RWPE2 (cell line): Measurements from ENCODE around the gene ERBB4.
"Not testable (repeated sequence)": the region's sequence is repeated elsewhere in the genome, so short reads cannot be mapped to it uniquely, and the experiment has no call there.

Source experiments
- ATAC-seq: fragments of 200-7000 bp; cut with Tn5 transposase; 3 replicates; pipeline ENCODE4 v1.9.1; 2021; ENCODE audit warnings: low read depth
- DNase-seq: peaks from one replicate; pipeline ENCODE4 v3.0.0-alpha.2; 2020; ENCODE audit warnings: low spot score
- H3K27ac ChIP-seq: fragments of 450-650 bp; 2 replicates; pipeline ENCODE4 v1.5.1; 2017; ENCODE audit warnings: mild to moderate bottlenecking; ENCODE audit not compliant: poor library complexity, severe bottlenecking
- H3K27me3 ChIP-seq: fragments of 250-450 bp; sonication (Bioruptor Pico); 2 replicates; pipeline ENCODE4 v1.5.1; 2021; ENCODE audit warnings: mild to moderate bottlenecking, moderate library complexity; ENCODE audit not compliant: insufficient read depth, poor library complexity, severe bottlenecking
- H3K36me3 ChIP-seq: fragments of 250-450 bp; sonication (Bioruptor Pico); 2 replicates; pipeline ENCODE4 v1.5.1; 2020; ENCODE audit warnings: low read depth, mild to moderate bottlenecking, moderate library complexity
- H3K4me1 ChIP-seq: fragments of 250-450 bp; sonication (Bioruptor Pico); 2 replicates; pipeline ENCODE4 v1.5.1; 2021; ENCODE audit warnings: mild to moderate bottlenecking, moderate library complexity; ENCODE audit not compliant: insufficient read depth, poor library complexity, severe bottlenecking
- H3K4me3 ChIP-seq: fragments of 250-450 bp; sonication (Bioruptor Pico); 2 replicates; pipeline ENCODE4 v1.5.1; 2021; ENCODE audit warnings: mild to moderate bottlenecking, moderate library complexity; ENCODE audit not compliant: severe bottlenecking
- H3K9me3 ChIP-seq: fragments of 250-450 bp; sonication (Bioruptor Pico); 2 replicates; pipeline ENCODE4 v1.5.1; 2021; ENCODE audit warnings: mild to moderate bottlenecking, moderate library complexity; ENCODE audit not compliant: severe bottlenecking
- TF ChIP-seq, protein P1 (sequence below): fragments of 450-650 bp; IDR thresholded peaks from one replicate; pipeline ENCODE4 v1.5.1; 2017; ENCODE audit warnings: mild to moderate bottlenecking, moderate library complexity; ENCODE audit not compliant: poor library complexity, severe bottlenecking

The ERBB4 gene

DNA sequence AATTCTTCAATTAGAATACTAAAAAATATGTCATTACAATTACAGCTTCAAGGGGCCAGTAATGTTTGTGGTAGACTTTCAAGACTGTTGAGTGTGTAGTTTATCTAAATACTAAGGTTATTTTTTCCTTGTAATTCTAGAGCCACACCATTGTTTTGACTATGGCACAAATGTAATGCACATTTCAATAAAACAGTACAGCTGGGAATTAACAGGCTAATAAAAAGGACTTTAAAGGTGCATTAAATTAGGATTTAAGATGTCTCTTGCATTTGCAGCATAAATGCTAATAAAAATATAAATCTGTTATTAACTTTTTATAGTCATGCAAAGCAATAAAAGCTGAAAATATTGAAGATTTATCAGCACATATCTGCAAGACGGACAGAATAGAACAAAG, 344.8 kb downstream of the ERBB4 start:
- Histone ChIP-seq H3K4me1 (no peaks in the 10 kb centered on the region), H3K36me3 (no peaks in the 10 kb centered on the region), H3K27me3 (no peaks in the 10 kb centered on the region), H3K27ac (no peak overlapping the region), H3K4me3 (no peak overlapping the region), H3K9me3 (no peaks in the 10 kb centered on the region)
- no peak for DNase-seq
- no peak for ATAC-seq
- TF ChIP-seq, protein P1, sequence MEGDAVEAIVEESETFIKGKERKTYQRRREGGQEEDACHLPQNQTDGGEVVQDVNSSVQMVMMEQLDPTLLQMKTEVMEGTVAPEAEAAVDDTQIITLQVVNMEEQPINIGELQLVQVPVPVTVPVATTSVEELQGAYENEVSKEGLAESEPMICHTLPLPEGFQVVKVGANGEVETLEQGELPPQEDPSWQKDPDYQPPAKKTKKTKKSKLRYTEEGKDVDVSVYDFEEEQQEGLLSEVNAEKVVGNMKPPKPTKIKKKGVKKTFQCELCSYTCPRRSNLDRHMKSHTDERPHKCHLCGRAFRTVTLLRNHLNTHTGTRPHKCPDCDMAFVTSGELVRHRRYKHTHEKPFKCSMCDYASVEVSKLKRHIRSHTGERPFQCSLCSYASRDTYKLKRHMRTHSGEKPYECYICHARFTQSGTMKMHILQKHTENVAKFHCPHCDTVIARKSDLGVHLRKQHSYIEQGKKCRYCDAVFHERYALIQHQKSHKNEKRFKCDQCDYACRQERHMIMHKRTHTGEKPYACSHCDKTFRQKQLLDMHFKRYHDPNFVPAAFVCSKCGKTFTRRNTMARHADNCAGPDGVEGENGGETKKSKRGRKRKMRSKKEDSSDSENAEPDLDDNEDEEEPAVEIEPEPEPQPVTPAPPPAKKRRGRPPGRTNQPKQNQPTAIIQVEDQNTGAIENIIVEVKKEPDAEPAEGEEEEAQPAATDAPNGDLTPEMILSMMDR, result no peak

DNA sequence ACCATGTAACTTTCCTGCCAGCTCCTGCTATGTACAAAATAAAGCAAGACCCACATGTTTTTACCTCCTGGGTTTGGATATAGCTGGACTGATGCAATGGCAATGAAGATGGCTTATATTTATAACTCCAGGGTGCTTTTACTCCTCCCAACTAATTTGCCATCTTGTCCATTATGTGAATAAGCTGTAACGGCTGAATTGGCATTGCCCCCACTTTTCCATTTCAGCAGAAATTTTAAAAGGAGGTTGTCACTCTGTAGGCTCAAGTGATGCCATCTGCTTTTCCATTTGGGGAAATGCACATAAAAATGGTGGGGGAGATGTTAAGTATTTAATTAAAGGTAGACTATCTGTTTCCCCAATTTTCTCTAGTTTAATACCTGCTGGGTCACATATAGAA, 345.5 kb downstream of the ERBB4 start:
- TF ChIP-seq, protein P1, result no peak
- ATAC-seq, result no peak
- Histone ChIP-seq H3K9me3 (no peaks in the 10 kb centered on the region), H3K4me1 (no peaks in the 10 kb centered on the region), H3K27ac (no peak overlapping the region), H3K4me3 (no peak overlapping the region), H3K36me3 (no peaks in the 10 kb centered on the region), H3K27me3 (no peaks in the 10 kb centered on the region)
- DNase-seq, result no peak

DNA sequence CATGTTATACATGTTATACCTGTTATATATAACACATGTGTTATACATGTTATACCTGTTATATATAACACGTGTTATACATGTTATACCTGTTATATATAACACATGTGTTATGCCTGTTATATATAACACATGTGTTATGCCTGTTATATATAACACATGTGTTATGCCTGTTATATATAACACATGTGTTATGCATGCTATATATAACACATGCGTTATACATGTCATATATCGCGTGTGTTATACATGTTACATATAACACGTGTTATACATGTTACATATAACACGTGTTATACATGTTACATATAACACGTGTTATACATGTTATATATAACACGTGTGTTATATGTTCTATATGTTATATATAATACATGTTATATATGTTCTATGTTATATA, 347.2 kb downstream of the ERBB4 start:
- DNase-seq, H3K4me3 ChIP-seq, H3K9me3 ChIP-seq, H3K36me3 ChIP-seq, H3K27me3 ChIP-seq, H3K27ac ChIP-seq, H3K4me1 ChIP-seq, ATAC-seq: not testable (repeated sequence)

DNA sequence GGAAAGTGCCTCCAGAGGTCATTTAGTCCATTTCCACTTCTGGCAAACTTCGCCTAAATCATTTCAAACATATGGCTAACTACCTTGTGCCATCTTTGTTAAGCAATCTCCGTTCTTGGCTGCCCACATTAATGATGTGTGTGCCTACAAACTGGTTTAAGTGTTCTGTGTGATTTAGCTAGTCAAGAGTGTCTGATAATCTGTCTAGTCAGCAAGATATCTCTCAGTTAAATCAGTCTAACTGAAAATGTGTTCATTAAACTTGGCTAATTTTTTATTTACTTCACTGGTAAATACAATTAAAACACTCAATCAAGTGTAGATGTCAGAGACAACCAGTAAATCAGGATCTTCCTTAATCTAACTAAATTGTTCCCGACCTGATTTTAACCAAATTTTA, 352.4 kb downstream of the ERBB4 start:
- TF ChIP-seq, protein P1, result no peak
- Histone ChIP-seq H3K27me3 (no peaks in the 10 kb centered on the region), H3K36me3 (no peaks in the 10 kb centered on the region), H3K9me3 (no peaks in the 10 kb centered on the region), H3K4me3 (no peak overlapping the region), H3K4me1 (no peaks in the 10 kb centered on the region), H3K27ac (no peak overlapping the region)
- DNase-seq, result no peak
- ATAC-seq, result no peak

DNA sequence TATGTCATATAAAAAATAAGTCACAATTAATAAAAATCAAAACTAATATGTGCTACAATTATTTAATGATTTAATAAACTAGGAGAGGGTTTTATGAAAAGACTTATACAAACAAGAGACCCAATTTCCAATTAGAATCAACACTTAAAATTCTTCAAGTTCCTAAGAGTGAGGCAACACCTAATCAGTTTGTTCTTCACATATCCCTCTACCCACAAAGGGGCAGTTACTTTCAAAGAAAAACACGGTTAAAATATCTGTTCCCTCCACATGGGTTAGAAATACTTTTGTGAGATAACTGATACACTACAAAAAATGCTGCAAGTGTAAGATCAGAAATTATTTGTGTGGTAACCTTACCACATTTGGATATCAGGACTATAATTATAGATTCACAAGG, 357.0 kb downstream of the ERBB4 start:
- DNase-seq, result no peak
- Histone ChIP-seq H3K27me3 (peaks cover 3% of the 10 kb centered on the region), H3K4me1 (no peaks in the 10 kb centered on the region), H3K36me3 (no peaks in the 10 kb centered on the region), H3K4me3 (no peak overlapping the region), H3K9me3 (no peaks in the 10 kb centered on the region), H3K27ac (no peak overlapping the region)
- TF ChIP-seq, protein P1, result no peak
- no peak for ATAC-seq
